Brain microvascular endothelial cell (primary cell): Measurements from ENCODE around the gene SDK2.

ENCODE experiments used
- DNase-seq: peaks from one replicate; pipeline ENCODE4 v3.0.0-alpha.2; 2020
- H3K27ac ChIP-seq: fragments of 250-450 bp; sonication (Bioruptor Pico); 2 replicates; pipeline ENCODE4 v1.5.1; 2020; ENCODE audit warnings: mild to moderate bottlenecking, moderate library complexity
- H3K27me3 ChIP-seq: fragments of 250-450 bp; sonication (Bioruptor Pico); replicated peaks from 2 replicates; pipeline ENCODE4 v1.5.1; 2020; ENCODE audit warnings: mild to moderate bottlenecking
- H3K36me3 ChIP-seq: fragments of 250-450 bp; sonication (Bioruptor Pico); replicated peaks from 2 replicates; pipeline ENCODE4 v1.5.1; 2020; ENCODE audit warnings: mild to moderate bottlenecking
- H3K4me3 ChIP-seq: 2 replicates; pipeline ENCODE4 v1.5.1; 2011; ENCODE audit warnings: low read depth, mild to moderate bottlenecking, control low read depth, low read length, moderate library complexity
- in situ Hi-C: cut with HindIII; loops from 2 replicates; pipeline ENCODE4 v1.10.0; 2017; ENCODE audit warnings: low sequenced_read_pairs, low pct_ligation_motif_present
- TF ChIP-seq, protein P1 (sequence below): IDR thresholded peaks from 2 replicates; pipeline ENCODE4 v1.5.1; 2011; ENCODE audit warnings: low read depth, mild to moderate bottlenecking, moderate library complexity, low read length, control low read depth, inconsistent platforms; ENCODE audit errors: missing control alignments

The SDK2 gene

DNA sequence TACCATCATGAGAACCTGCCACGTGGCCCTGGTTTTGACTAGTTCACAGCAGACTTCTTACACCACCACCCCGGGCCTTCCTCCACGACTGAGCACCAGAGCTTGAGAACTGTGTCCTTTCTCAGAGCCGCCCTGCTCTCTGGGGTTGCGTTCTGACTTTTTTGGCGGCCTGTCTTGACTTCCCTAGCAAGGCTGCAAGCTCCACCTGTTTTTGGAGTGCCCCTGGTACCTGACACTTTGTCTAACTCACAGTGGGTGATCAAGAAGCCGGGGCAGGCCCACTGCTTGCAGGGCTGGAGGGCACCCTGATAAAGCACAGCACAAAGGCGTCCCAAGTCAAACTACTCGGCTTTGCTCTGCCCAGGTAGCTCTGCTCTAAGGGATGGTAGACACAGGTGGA is 154.3 kb downstream of the SDK2 start:
- Histone ChIP-seq H3K4me3 (no peak overlapping the region), H3K27ac (no peak overlapping the region), H3K27me3 (peaks cover 4% of the 10 kb centered on the region), H3K36me3 (no peaks in the 10 kb centered on the region)
- TF ChIP-seq, protein P1, sequence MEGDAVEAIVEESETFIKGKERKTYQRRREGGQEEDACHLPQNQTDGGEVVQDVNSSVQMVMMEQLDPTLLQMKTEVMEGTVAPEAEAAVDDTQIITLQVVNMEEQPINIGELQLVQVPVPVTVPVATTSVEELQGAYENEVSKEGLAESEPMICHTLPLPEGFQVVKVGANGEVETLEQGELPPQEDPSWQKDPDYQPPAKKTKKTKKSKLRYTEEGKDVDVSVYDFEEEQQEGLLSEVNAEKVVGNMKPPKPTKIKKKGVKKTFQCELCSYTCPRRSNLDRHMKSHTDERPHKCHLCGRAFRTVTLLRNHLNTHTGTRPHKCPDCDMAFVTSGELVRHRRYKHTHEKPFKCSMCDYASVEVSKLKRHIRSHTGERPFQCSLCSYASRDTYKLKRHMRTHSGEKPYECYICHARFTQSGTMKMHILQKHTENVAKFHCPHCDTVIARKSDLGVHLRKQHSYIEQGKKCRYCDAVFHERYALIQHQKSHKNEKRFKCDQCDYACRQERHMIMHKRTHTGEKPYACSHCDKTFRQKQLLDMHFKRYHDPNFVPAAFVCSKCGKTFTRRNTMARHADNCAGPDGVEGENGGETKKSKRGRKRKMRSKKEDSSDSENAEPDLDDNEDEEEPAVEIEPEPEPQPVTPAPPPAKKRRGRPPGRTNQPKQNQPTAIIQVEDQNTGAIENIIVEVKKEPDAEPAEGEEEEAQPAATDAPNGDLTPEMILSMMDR, result no peak
- in situ Hi-C loops, result no loop called here
- DNase-seq, result no peak

DNA sequence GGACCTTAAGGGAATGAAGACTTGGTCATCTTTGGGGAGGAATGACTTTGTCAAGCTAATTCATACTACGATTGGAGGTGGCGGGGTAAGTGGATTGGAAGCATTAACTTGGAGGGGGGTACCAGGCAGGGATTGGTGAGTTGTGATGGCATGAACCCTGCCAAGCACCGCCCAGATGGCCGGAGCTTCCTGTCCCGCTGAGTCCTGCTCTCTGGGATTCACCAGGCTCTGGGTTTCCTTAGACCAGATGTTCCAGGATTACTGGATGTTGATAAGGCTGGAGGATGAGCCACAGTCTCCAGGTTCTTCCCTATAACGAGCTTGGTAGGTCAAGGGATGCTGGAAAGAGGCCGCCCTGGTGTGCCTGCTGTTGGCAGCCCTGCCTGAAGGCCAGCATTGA is 154.9 kb downstream of the SDK2 start:
- no peak overlapping the region for H3K4me3 ChIP-seq
- TF ChIP-seq, protein P1, result no peak
- no peak for DNase-seq
- peaks cover 4% of the 10 kb centered on the region for H3K27me3 ChIP-seq
- H3K36me3 ChIP-seq, result no peaks in the 10 kb centered on the region
- in situ Hi-C loops, result no loop called here
- H3K27ac ChIP-seq, result no peak overlapping the region

DNA sequence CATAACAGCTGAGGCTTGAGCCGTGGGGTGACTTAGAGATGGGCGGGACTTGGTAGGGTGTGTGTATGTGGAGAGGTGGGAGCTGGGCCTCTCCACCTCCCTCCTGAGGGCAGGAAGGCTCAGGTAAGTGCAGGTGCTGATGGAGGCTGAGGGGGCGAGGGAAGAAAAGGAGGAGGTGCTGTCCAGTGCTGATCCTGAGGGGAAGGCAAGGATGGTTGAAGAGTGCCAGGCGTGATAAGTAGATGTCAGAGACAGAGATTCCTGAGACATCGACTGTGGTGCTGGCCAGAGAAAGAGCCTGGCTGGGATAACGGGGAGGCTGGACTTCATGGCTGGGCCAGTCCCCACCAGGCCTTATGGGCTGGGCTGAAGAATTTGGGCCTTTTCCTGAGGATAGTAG is 159.1 kb downstream of the SDK2 start:
- TF ChIP-seq, protein P1, result no peak
- in situ Hi-C loops, result no loop called here
- no peak overlapping the region for H3K27ac ChIP-seq
- no peaks in the 10 kb centered on the region for H3K36me3 ChIP-seq
- no peak for DNase-seq
- no peaks in the 10 kb centered on the region for H3K27me3 ChIP-seq
- no peak overlapping the region for H3K4me3 ChIP-seq

DNA sequence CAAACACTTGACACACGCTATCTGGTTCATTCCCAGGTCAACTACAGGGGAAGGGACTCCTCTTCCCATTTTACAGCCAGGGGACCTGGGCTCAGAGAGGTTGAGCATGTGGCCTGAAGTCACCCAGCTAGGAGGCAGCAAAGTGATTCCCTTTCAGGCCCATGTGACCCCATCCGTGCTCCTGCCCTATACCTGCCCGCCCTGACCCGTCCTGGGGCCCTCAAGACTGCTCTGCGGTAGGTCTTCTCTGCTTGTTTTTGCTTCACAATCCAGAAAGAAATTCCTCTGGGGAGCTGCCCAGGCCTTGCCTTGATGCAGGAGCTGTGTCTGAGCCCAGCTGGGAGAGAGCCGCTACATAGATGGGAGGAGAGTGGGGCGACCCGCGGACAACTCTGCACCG is 161.4 kb downstream of the SDK2 start:
- no peak for DNase-seq
- TF ChIP-seq, protein P1, result no peak
- in situ Hi-C loops, result no loop called here
- no peaks in the 10 kb centered on the region for H3K36me3 ChIP-seq
- no peak overlapping the region for H3K4me3 ChIP-seq
- no peaks in the 10 kb centered on the region for H3K27me3 ChIP-seq
- no peak overlapping the region for H3K27ac ChIP-seq

DNA sequence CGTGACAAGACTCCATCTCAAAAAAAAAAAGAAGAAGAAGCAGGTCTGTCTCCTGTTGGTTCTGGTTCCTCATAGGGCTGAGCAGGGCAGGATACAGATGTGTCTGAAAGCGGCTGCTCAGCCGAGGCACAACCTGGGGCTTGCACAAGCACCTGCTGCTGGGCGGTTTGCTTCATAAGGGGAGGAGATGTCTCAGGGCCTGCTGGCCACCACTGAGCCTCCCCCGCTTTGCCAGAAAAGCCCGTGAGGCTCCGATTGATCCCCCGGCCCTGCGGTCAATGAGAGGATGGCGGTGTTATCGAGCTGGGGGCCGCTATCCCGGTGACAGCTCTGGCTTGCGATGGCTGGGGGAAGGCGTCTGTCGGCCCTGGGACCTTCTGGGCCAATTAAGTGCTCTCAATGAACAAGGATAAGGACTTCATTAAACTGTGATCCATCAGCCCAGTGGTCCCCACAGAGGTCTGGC is 162.0 kb downstream of the SDK2 start:
- TF ChIP-seq, protein P1, result no peak

DNA sequence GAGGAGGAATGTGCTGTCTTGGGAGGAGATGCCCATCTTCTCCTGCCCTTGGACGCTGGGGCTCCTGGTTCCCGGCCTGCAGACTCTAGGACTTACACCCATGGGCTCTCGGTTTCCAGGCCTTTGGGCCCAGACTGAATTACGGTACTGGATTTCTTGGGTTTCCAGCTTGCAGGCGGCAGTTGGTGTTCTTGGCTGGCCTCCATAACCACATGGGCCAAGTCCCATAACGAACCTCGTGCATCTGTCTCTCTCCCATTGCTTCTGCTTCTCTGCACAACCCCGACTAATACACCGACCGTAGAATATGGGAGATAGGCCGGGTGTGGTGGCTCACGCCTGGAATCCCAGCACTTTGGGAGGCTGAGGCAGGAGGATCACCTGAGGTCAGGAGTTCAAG is 162.6 kb downstream of the SDK2 start:
- DNase-seq, result no peak
- Histone ChIP-seq H3K27ac (no peak overlapping the region), H3K4me3 (no peak overlapping the region), H3K36me3 (no peaks in the 10 kb centered on the region), H3K27me3 (no peaks in the 10 kb centered on the region)
- TF ChIP-seq, protein P1, result no peak
- in situ Hi-C loops, result no loop called here

More for the DNA sequence above, 162.0 kb downstream of the SDK2 start:
- DNase-seq, result no peak
- no peak overlapping the region for H3K4me3 ChIP-seq
- H3K36me3 ChIP-seq, result no peaks in the 10 kb centered on the region
- H3K27me3 ChIP-seq, result no peaks in the 10 kb centered on the region
- in situ Hi-C loops, result no loop called here
- H3K27ac ChIP-seq, result no peak overlapping the region
